CD4-positive, alpha-beta memory T cell (primary cell): ENCODE data around the gene ALKBH6. TPM values are rescaled to one million over a fixed set of nuclear protein-coding genes. Genes with fewer than 3 reads are reported as not detected.

Experiments
- CTCF ChIA-PET: fragments of 350-600 bp; sonication (Branson Sonifier 250); formaldehyde crosslinking; loops from one replicate; lab custom pipeline; 2021; ENCODE audit warnings: inconsistent platforms; ENCODE audit not compliant: partially characterized antibody; lab: Charles Lee
- POLR2A ChIA-PET: fragments of 350-600 bp; sonication (Branson Sonifier 250); formaldehyde crosslinking; loops from one replicate; lab custom pipeline; 2021; ENCODE audit not compliant: partially characterized antibody; lab: Charles Lee
- DNase-seq, 5 donors: peaks; one replicate each; pipeline versions ENCODE4 v3.0.0 to v3.0.0-alpha.2; 2020 to 2022; ENCODE audit warnings: mixed read lengths in 1 of 5
- H3K27ac ChIP-seq: one replicate; pipeline ENCODE4 v1.7.0; 2013; ENCODE audit warnings: low read depth, low read length
- H3K27me3 ChIP-seq: 2 replicates; pipeline ENCODE4 v1.7.0; 2013; ENCODE audit warnings: mild to moderate bottlenecking, low read length, moderate library complexity; ENCODE audit not compliant: insufficient read depth
- H3K36me3 ChIP-seq: 2 replicates; pipeline ENCODE4 v1.7.0; 2013; ENCODE audit warnings: mild to moderate bottlenecking, low read length, moderate library complexity; ENCODE audit not compliant: insufficient read depth
- H3K4me1 ChIP-seq: 2 replicates; pipeline ENCODE4 v1.7.0; 2013; ENCODE audit warnings: mild to moderate bottlenecking, low read length, moderate library complexity; ENCODE audit not compliant: insufficient read depth
- H3K4me3 ChIP-seq, 2 donors: one replicate each; pipeline ENCODE4 v1.7.0; 2013; ENCODE audit warnings: low read length in 2 of 2, mild to moderate bottlenecking in 1 of 2
- H3K9me3 ChIP-seq, 2 donors: one replicate each; pipeline ENCODE4 v1.7.0; 2013; ENCODE audit warnings: low read length in 2 of 2, control low read depth in 1 of 2; ENCODE audit not compliant: control insufficient read depth in 1 of 2
- H3K27ac Mint-ChIP-seq, 7 donors: one replicate each; pipeline ENCODE4 v1.8.0; 2020 to 2021; ENCODE audit warnings: mixed read lengths in 7 of 7, mild to moderate bottlenecking in 6 of 7, inconsistent platforms in 3 of 7, moderate library complexity in 3 of 7
- H3K27me3 Mint-ChIP-seq, 2 donors: one replicate each; pipeline ENCODE4 v1.8.0; 2020 to 2021; ENCODE audit warnings: mixed read lengths in 2 of 2
- H3K36me3 Mint-ChIP-seq, 2 donors: one replicate each; pipeline ENCODE4 v1.8.0; 2020 to 2021; ENCODE audit warnings: mixed read lengths in 2 of 2, inconsistent platforms in 1 of 2, mild to moderate bottlenecking in 1 of 2
- H3K4me1 Mint-ChIP-seq, 4 donors: one replicate each; pipeline ENCODE4 v1.8.0; 2020 to 2021; ENCODE audit warnings: mixed read lengths in 4 of 4, mild to moderate bottlenecking in 1 of 4
- H3K4me3 Mint-ChIP-seq, 8 donors: one replicate each; pipeline ENCODE4 v1.8.0; 2020 to 2021; ENCODE audit warnings: mixed read lengths in 8 of 8, mild to moderate bottlenecking in 7 of 8, moderate library complexity in 6 of 8, inconsistent platforms in 3 of 8
- H3K9me3 Mint-ChIP-seq, 8 donors: one replicate each; pipeline ENCODE4 v1.8.0; 2020 to 2021; ENCODE audit warnings: mixed read lengths in 8 of 8, mild to moderate bottlenecking in 5 of 8, inconsistent platforms in 3 of 8, moderate library complexity in 1 of 8
- intact Hi-C: fragments of 100-400 bp; cut with micrococcal nuclease; formaldehyde crosslinking; loops from one replicate; pipeline ENCODE4 v1.15.1; 2023
- polyA plus RNA-seq, 2 donors: library from polyadenylated mRNA; unstranded; fragments of 300-500 nt; fragmentation: Illumina TruSeq; gene quantifications; one replicate each; pipeline ENCODE4 v1.2.3, GENCODE V29; 2021
- total RNA-seq, 2 experiments: library from RNA; stranded (reverse); gene quantifications; one replicate each; pipeline ENCODE4 v1.2.3, GENCODE V29; 2021

Gene ALKBH6
- total and polyA plus RNA-seq, 4 experiments from 2014 or later: 20.8 to 51.0 (median 36.0) TPM

DNA sequence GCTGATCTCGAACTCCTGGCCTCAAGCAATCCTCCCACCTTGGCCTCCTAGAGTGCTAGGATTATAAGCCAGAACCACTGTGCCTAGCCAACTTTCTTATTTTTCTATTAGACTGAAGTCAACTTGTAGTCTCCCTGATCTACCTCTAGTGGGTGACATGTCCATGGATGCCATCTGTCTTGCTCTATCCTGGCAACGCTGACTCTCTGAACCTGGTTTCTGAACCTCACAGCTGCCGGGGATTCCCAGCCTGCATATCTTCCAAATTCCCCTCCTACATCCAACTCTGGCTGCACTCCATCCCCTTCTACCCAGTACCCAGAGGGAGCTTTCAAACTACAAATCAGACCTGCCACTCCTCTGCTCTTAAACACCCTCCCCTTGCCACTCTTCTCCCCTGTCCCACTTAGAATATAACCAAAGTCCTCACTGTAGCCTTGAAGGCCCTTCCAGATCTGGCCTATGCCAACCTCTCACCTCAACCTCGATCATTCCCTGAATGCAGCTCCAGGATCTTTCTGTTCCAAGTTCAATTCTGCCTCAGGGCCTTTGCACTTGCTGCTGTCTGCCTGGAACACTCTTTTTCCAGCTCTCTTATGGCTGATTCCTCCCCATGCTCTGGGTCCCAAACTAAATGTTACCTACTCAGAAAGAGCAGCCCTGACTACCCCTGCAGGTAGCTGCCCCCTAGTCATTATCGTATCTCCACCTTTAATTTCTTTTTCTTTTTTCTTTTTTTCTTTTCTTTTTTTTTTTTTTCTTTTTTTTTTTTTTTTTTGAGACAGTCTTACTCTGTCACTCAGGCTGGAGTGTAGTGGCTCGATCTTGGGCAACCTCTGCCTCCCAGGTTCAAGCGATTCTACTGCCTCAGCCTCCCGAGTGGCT, 16.5 kb upstream of the ALKBH6 start:
- H3K27me3 ChIP-seq: no peaks in the 10 kb centered on the region
- H3K4me3 Mint-ChIP-seq: no peak overlapping the region
- no peak for DNase-seq
- H3K27me3 Mint-ChIP-seq: peaks cover 0 to 2% of the 10 kb centered on the region in 2 donors
- H3K36me3 Mint-ChIP-seq: peaks cover 14 to 26% of the 10 kb centered on the region in 2 donors
- H3K4me3 ChIP-seq: no peak overlapping the region
- intact Hi-C loops: no loop called here
- no peaks in the 10 kb centered on the region for H3K36me3 ChIP-seq
- no peaks in the 10 kb centered on the region for H3K9me3 Mint-ChIP-seq
- peaks cover 10 to 28% (median 19%) of the 10 kb centered on the region in 4 donors for H3K4me1 Mint-ChIP-seq
- no peaks in the 10 kb centered on the region for H3K9me3 ChIP-seq
- ChIA-PET POLR2A (interaction anchor here (0.7 kb wide), 1 partner anchor 24 kb away, joined by 4 read pairs; the partner anchor contains the start of gene THAP8), CTCF (interaction anchor here (0.7 kb wide), 1 partner anchor 1282 kb away, joined by 3 read pairs; no protein-coding TSS in a partner anchor)
- H3K4me1 ChIP-seq: peaks cover 10% of the 10 kb centered on the region
- no peak overlapping the region for H3K27ac ChIP-seq
- no peak overlapping the region for H3K27ac Mint-ChIP-seq

DNA sequence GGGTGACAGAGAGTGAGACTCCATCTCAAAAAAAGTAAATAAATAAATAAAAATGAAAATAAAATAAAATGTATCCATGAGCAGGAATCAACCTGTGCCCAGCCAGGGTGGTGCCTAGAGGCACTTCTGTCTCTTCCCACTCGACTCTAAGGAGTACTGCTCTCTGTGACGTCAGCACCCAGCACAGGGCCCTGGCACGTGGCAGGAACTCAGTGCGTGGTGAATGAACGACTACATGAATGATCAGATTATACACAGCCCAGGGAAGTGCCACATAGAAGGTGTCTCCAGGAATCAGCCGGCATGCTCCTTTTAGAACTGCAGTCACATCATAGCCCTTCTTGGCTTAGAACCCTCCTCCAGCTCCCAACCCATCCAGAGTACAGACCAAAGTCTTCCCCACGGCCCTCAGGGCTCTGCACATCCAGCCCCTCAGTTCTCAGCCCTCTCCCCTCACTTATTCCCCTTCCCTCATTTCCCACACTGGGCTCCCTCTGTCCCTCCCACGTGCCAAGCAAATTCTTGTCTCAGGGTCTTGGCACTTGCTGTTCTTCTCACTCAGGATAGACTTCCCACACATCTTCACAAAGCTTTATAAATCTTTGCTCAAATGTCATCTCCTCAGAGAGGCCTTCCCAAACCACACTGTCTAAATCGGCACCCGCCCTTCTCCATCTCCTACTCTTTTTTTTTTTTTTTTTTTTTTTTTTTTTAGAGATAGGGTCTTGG, 14.5 kb upstream of the ALKBH6 start:
- Histone ChIP-seq H3K4me3 (no peak overlapping the region), H3K9me3 (no peaks in the 10 kb centered on the region), H3K27ac (no peak overlapping the region), H3K36me3 (peaks cover 9% of the 10 kb centered on the region), H3K4me1 (no peaks in the 10 kb centered on the region), H3K27me3 (no peaks in the 10 kb centered on the region)
- H3K36me3 Mint-ChIP-seq: peaks cover 19% of the 10 kb centered on the region in 2 donors
- intact Hi-C loops: no loop called here
- CTCF ChIA-PET: no interaction called here
- DNase-seq: no peak
- H3K4me1 Mint-ChIP-seq: peaks cover 0 to 10% (median 5%) of the 10 kb centered on the region in 4 donors
- POLR2A ChIA-PET: no interaction called here
- H3K27me3 Mint-ChIP-seq: peaks cover 0 to 2% of the 10 kb centered on the region in 2 donors
- H3K9me3 Mint-ChIP-seq: no peaks in the 10 kb centered on the region
- H3K27ac Mint-ChIP-seq: peak overlapping the region in 1 of 7 donors; percentile 66
- no peak overlapping the region for H3K4me3 Mint-ChIP-seq

DNA sequence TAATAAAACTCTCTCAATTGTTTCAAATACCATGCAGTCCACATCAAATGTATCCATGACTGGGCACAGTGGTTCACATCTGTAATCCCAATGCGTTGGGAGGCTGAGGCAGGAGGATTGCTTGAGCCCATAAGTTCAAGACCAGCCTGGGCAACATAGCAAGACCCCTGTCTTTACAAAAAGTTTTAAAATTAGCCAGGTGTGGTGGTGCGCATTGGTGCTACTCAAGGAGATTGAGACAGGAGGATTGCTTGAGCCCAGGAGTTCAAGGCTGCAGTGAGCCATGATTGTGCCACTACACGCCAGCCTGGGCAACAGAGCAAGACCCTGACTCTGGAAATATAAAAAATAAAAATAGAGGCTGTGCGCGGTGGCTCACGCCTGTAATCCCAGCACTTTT, 13.7 kb upstream of the ALKBH6 start:
- Mint-ChIP-seq H3K4me3 (no peak overlapping the region), H3K9me3 (no peaks in the 10 kb centered on the region), H3K4me1 (peaks cover 2 to 10% (median 4%) of the 10 kb centered on the region in 4 donors), H3K27me3 (peaks cover 0 to 2% of the 10 kb centered on the region in 2 donors), H3K27ac (no peak overlapping the region), H3K36me3 (peaks cover 23 to 24% of the 10 kb centered on the region in 2 donors)
- H3K27ac ChIP-seq: no peak overlapping the region
- intact Hi-C loops: no loop called here
- no peaks in the 10 kb centered on the region for H3K4me1 ChIP-seq
- no peaks in the 10 kb centered on the region for H3K27me3 ChIP-seq
- DNase-seq: no peak
- no peak overlapping the region for H3K4me3 ChIP-seq
- ChIA-PET CTCF (no interaction called here), POLR2A (interaction anchor here (1.1 kb wide), 1 partner anchor 26 kb away, joined by 4 read pairs; the partner anchor contains the start of gene THAP8)
- H3K9me3 ChIP-seq: no peaks in the 10 kb centered on the region
- H3K36me3 ChIP-seq: peaks cover 14% of the 10 kb centered on the region

DNA sequence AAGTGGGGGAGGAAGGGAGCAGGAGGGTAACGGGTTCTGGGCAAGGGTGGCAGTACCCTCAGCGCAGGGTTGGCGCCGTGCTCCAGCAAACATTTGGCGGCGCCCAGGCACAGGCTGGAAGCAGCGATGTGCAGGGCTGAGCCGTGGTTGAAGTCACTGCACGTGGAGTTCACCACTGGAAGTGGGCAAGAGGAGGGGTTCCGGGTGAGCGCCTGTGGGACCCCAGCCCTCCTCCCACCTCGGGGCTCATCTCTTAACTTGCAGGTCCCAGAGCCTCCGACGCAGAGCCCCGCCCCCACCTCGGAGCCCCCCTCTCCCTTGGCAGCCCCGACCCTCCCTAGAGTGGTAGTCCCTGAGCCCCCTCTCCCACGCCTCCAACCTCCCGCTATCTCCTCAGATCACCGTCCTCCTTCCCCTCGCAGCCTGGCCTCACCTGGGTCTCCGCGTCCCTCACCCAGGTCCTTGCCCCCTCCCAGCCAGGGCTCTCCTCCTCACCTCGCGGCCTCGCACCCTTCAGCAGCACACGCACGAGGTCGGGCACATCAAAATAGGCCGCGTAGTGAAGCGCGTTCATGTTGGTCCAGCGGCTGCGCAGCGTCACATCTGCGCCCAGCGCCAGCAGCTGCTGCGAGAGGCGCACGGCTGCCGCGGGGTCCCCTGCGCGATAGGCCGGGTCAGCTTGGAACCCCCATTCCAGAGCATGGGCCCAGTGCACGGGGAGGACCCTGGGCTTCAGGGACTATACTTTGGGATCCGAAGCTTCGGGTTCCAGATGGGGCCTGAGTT, 12.3 kb upstream of the ALKBH6 start:
- peaks cover 22 to 23% of the 10 kb centered on the region in 2 donors for H3K36me3 Mint-ChIP-seq
- no peak overlapping the region for H3K4me3 Mint-ChIP-seq
- H3K27ac Mint-ChIP-seq: no peak overlapping the region
- H3K27me3 Mint-ChIP-seq: no peaks in the 10 kb centered on the region
- Histone ChIP-seq H3K27me3 (no peaks in the 10 kb centered on the region), H3K36me3 (peaks cover 14% of the 10 kb centered on the region), H3K27ac (no peak overlapping the region), H3K9me3 (no peaks in the 10 kb centered on the region), H3K4me3 (no peak overlapping the region), H3K4me1 (no peaks in the 10 kb centered on the region)
- DNase-seq: no peak
- ChIA-PET CTCF (no interaction called here), POLR2A (interaction anchor here (1.1 kb wide), 1 partner anchor 28 kb away, joined by 4 read pairs; the partner anchor contains the start of gene THAP8)
- peaks cover 0 to 2% (median 0%) of the 10 kb centered on the region in 4 donors for H3K4me1 Mint-ChIP-seq
- no peaks in the 10 kb centered on the region for H3K9me3 Mint-ChIP-seq
- intact Hi-C loops: no loop called here

DNA sequence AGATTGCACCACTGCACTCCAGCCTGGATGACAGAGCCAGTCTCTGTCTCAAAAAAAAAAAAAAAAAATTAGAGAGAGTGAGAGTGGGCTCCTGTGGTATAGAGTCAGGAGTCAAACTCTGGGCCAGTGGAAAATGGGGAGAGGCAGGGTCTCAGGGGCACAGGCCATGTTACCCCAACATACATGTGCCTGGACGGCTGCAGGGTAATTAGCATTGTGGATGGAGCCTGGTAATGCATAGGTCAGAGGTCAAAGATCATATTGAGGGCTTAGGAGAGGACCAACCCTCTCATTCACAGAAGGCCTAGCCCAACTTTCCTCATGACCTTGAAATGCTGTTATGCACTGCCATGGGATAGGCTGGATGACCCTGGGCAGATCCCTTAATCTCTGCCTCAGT, 11.5 kb upstream of the ALKBH6 start:
- Histone ChIP-seq H3K9me3 (no peaks in the 10 kb centered on the region), H3K27me3 (no peaks in the 10 kb centered on the region), H3K36me3 (peaks cover 14% of the 10 kb centered on the region), H3K4me3 (no peak overlapping the region), H3K27ac (no peak overlapping the region), H3K4me1 (no peaks in the 10 kb centered on the region)
- ChIA-PET POLR2A (no interaction called here), CTCF (no interaction called here)
- Mint-ChIP-seq H3K36me3 (peaks cover 20 to 21% of the 10 kb centered on the region in 2 donors), H3K9me3 (no peaks in the 10 kb centered on the region), H3K4me1 (peaks cover 0 to 2% (median 0%) of the 10 kb centered on the region in 4 donors), H3K27me3 (no peaks in the 10 kb centered on the region), H3K27ac (no peak overlapping the region), H3K4me3 (no peak overlapping the region)
- DNase-seq: no peak
- intact Hi-C loops: no loop called here

DNA sequence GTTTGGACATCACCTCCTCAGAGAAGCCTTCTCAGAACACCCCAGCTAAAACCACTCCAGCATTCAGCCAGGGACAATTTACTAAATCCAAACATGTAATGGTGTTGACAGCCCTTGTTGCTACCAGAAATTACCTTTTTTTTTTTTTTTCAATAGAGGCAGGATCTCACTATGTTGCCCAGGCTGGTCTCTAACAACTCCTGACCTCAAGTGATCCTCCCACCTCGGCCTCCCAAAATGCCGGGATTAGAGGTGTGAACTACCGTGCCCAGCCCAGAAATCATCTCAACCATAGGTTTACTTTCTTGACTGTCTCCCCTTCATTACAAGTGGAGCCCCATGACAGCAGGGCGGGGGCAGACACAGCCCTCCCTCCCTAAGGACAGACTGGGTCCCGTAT, 9.4 kb upstream of the ALKBH6 start:
- no peaks in the 10 kb centered on the region for H3K27me3 Mint-ChIP-seq
- ChIA-PET CTCF (no interaction called here), POLR2A (no interaction called here)
- no peak overlapping the region for H3K4me3 Mint-ChIP-seq
- Histone ChIP-seq H3K4me3 (no peak overlapping the region), H3K27ac (no peak overlapping the region), H3K36me3 (peaks cover 14% of the 10 kb centered on the region), H3K9me3 (no peaks in the 10 kb centered on the region), H3K27me3 (no peaks in the 10 kb centered on the region), H3K4me1 (no peaks in the 10 kb centered on the region)
- peaks cover 14 to 18% of the 10 kb centered on the region in 2 donors for H3K36me3 Mint-ChIP-seq
- no peak for DNase-seq
- peaks cover 0 to 2% (median 0%) of the 10 kb centered on the region in 4 donors for H3K4me1 Mint-ChIP-seq
- intact Hi-C loops: no loop called here
- peak overlapping the region in 1 of 7 donors; percentile 68 for H3K27ac Mint-ChIP-seq
- no peaks in the 10 kb centered on the region for H3K9me3 Mint-ChIP-seq
